Hepatic stellate cell (primary cell): ENCODE data around the gene FNDC3B.

ENCODE experiments used
- DNase-seq: peaks from one replicate; pipeline ENCODE4 v3.0.0; 2011; ENCODE audit warnings: low spot score

The FNDC3B gene

DNA sequence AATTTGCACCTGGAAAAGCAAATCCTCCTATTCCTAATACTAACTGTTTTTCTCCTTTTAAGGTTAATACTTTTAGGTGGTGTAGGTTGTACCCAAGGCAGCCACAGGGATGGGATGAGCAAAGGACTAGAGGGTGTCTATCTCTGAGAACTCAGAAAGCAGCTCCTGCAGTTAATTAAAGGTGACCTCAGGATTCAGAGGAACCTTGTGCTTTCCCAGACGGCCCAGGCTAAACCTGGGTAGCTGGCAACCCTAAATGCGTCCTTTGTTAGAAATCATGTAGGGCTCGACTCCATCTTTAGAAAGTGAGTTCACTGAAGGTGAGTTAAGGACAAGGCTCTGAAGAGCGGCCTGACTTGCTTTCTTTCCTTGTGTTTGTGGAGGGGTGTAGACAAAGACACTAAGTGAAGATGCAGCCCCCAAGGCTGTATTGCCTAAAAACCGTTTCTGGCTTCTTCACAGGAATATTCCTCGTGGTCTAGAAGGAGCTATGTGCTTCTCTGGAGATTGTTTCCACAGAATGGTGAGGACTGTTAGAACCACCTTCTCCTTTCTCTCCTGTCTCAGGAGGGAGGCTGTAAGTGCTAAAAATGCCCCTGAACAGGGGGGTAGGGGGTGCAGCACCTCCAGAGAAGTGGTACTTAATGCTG, 14.9 kb downstream of the FNDC3B start:
- no peak for DNase-seq

DNA sequence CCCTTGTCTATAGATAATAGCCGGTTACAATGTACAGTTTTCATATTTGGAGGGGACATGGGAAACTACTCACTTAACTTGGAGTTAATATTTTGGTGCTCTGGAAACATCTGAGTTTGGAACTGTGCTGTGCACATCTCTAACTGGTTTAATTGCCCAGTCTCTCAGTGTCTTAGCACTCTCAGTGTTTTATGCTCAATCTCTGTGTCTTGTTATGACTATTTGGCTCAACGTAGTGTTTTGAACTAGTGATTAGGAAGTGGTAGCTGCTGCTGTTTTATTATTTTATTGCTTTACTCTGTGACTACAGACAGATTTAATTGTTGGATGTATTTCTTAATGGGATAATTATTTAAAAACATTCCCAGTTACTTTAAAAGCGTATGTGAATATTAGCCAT, 17.0 kb downstream of the FNDC3B start:
- no peak for DNase-seq

DNA sequence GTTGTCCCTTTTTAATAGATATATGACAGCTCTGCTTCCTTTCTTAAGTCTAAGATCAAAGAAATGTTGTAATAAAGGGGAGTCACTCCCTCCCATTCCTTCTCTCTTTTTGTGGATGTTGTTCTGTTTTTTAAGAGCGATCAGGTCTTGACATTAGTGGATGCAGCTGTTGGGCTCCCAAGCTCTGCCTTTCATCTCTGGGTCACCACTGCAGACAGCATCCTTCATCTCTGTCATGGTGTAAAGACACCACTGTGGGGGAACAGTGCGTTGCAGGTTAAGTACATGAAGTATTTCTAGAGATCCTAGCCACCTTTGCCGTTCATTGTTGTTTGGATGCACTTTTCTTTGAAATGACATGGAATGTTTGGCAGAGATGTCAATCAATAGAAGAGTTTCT, 17.7 kb downstream of the FNDC3B start:
- DNase-seq = no peak

DNA sequence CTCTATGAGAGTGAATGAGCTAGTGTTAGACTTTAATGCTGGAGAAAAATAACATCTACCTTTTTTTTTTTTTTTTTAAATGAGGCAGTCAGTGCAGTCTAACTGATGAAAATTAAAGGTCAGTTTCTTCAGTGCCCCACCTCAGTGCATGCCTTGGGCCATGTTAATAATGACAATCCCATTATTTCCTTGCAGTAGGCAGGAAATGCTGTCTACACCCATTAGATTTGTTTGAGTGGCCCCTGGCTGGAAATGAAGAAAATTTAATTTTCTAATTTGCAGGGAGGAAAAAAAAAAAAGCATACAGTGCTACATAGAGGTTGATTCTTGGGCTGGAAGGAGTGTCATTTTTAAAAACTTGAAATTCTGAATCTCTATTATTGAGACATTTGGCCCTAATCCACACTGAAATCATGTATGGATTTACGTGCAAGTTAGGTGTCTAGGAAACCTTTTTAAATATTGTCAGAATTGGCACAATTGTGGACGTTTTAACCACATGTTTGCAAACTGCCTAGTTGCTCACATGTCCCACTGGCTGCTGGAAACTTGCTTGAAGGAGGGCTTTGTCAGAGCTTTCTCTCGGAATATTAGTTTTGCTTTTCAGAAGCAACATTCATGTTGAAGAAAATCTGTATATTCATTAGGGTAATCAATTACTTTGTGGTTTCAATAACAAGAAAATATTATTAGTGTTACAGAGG, 18.4 kb downstream of the FNDC3B start:
- no peak for DNase-seq

DNA sequence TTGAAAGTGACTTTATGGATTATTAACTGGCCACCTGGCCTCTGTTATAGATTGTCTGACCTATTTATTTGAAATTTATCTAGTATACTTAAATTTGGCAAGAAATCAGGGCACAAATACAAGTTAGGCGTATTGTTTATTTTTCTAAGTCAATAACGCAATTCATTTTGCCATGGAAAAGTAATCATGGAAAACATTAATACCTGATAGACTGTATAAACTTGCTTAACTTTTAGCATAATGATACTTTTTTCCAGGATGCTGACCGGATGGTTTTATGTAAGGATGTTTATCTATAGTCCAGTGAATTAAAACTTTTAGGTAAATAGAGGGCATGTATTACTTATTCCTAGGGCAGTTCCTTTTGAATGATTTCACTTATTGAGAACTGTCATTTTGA, 20.2 kb downstream of the FNDC3B start:
- DNase-seq = no peak

DNA sequence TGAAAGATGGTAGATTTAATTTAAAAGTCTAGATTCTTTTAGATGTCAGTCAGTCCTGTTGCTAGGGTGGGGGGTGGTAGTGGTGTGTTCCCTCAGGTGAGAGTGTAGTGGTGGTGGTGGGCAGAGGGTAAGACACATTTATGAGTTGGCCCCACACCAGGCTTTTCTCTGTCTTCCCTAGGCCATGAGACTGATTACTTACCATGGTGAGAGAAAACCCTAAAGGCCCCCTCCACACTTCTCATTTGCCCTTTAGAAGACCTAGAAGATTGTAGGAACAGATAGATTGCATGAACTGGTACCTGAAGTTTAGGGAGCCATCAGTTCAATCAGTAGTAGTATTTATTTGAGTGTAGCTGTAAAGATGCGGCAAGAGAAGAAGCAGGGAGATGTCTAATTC, 20.9 kb downstream of the FNDC3B start:
- no peak for DNase-seq

DNA sequence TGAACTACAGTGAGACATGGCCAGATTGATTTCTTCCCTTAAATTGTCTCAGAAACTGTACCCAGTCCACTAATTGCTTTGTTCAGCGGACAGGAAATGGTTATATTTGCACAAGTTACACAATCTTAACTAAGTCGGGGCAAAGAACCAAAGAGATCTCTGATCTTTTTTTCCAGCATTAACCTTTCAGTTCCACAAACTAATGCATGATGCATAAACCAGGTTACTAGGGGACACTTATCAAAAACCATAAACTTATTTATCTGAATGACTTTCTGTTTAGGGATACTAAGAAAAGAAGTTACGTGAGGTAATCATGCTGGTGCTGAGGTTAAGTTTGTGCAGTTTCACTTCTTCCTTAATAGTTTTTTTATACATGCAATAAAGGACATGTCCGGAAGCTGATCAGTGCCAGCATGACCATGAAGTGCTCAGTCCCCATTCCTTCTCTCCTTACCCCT, 22.4 kb downstream of the FNDC3B start:
- DNase-seq = no peak

DNA sequence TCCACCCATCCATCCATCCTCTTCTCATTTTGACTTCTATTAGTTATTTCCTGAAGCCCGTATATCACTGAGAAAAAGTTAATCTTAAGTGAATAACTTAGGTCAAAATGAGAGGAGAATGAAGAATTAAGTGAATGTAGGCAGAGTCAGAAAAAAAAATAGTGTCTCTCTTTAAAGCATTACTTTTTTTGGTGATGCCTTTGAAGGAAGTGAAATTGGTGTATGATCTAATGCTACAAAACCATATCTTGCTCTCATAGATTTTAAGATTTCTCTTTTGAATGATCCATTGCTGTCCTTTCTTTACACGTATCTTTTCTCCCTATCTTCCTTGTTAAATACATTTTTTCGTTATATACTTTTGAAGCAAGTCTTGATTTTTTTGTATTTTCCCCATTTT, 23.4 kb downstream of the FNDC3B start:
- DNase-seq = no peak

DNA sequence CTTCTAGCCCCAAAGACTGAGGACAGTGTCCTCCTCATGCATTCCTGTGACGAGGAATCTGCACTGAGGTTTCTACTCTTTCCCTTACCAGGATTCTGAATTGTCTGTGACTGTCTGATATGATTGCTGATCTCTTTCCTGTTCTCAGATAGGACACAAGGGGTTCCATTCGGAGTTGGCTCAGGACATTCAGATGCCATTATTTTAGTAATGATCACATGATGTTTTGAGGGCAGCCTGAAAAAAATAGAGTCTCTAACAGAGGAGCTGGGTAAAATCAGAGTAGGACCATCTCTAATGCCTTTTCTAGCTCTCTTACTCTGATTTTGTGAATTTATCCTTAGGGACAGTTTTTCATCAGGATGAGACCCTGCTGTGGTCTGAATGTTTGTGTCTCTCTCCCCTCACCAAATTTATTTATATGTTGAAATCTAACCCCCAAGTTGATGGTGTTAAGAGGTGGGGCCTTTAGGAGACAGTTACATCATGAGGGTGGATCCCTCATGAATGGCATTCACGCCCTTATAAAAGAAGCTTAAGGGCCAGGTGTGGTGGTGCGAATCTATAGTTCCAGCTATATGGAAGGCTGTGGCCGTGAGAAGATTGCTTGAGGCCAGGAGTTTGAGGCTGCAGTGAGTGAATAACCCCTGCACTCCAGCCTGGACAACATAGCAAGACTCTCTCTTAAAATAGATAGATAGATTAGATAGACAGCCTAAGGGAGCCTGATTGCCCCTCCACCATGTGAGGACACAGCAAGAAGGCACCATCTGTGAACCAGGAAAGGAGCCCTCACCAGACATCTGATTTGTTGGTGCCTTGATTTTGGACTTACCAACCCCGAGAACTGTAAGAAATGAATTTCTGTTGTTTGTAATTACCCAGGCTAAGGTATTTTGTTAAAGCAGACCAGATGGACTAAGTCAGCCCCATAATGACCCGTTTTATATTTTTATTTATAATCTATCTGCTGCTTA, 24.4 kb downstream of the FNDC3B start:
- no peak for DNase-seq

DNA sequence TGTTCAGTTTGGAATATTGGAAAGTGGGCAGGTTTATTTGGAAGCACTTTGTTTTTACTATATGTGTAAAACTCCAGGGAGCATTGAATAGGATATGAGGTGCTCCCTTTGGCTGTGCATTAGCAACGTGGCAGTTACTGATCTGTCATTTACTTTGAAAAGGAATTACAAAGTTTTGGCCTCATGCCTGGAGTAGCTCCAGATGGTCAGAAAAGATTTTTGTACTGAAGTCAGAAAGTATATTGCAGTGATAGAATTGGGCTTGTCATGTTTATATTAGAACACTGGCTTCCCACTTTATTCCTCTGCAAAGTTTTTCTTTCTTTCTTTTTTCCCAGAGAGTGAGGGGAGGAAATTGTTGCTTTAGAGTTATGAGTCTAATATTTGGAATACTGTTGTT, 26.1 kb downstream of the FNDC3B start:
- DNase-seq = peak; percentile 35

DNA sequence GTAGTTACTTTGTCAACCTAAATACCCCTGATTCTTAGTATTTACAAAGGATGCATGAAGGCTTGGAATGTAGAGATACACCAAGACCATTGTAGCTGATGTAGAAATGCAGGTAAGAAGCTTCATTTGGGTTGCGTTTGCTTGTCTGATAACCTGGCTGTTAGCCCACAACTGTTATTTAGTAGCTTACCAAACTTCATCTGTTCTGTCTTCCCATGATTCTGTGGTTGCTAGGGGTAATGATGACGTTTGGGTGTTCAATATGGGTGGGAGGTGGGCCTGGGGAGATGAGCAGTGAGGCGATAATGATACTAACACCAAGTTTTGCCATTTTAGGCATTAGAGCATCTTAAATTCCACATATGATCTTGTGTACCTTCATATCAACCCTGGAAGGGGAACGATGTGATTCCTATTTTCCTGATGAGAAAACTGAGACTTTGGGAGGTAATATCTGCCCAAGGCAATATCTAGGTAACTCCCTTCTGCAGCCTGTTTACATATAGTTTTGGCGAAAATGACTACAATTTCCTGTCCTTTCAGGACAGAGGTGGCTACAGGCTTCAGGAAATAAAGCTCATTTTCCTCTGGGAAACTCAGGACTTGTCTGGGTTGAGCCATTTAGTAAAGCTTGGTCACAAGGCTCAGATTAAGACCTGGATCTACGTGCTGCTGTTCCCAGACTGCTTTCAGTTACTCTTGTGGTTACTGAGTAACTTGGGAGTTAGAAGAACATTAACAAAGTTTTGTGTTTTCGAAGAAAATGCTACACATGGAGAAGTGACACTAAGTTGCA, 26.8 kb downstream of the FNDC3B start:
- no peak for DNase-seq

DNA sequence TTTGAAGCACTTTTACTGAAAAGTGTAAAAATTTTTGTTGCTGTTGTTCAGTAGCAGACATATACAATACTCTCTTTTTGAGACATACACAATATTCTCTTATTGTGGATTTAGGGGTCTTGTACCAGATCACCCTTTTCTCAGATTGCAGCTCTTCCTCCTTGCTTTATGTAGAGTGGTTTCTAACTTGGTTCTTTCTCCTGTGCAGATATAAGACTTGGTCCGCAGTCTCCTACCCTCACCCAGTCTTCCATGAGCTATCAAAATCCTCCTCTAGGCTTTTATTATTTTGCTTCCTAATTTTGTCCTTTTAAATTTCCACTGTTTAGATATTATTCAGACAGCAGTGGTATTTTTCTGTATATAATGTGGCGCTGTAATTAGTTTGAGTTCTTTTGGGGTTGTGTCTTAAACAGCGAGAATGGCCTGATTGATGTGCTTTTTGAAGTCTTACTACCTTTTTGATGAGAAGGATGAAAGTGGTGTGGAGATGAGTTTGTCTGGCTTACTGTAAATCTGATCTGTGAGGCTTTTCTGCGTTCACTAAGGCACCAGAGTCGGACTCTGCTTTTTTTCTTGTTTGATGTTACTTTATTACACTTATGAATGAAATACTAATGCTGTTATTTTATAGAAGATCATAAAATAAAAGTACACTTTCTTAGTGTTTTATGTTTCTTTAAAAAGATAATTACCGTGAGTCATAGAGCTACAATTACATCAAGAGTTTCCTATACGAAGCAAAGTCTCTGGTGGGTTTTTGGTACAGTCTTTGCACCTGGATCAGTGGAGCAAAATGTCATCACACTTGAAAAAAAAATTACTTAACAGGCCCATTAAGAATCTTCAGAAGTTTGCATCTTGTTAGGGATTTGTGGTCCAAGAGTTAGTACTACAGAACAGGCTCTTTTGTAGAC, 27.8 kb downstream of the FNDC3B start:
- DNase-seq = no peak

DNA sequence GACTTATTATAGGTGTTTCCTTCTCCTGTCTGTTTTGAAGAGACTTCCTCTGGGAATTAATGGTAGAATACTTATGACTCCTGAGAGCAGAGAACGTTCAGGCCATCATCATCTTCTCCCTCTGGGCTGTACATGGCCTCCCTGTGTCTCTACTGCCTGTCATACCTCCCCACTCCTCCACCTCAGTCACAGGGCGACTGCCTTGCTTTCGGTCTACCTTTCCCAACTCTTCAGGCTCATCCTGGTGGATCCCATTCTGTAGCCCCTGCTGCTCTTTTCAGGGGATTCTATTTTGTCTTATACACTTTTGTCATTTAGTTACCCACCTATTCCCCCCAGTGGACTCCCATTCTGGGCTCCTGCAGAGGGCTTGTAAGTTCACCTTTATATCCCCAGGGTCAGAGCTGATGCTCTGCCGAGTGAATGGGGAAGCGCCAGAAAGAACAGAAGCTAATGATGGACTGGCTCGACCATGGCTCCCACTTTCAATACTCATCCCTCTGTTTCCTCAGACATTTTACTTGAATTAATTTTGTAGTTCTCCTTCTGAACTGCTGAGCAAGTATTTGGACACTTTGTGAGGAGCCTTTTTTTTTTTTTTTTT, 28.6 kb downstream of the FNDC3B start:
- no peak for DNase-seq

DNA sequence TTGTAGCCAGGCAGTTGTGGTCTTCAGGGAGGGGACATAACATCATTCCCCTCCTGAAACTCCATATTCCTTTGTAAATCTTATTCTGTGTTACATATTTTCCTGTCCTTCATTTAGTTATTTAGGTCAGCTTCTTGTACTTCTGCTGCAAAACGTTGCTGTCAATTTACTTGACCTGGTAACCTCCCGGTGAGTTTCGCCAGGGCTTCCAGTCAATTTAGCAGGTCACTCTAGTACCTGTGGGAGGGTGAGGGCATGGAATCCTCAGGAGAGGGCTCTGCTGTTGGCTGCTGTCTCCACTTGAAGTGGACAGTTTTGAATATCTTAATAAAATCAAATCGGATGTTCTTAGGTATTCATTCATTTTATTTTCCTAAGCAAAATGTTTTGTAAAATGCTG, 29.6 kb downstream of the FNDC3B start:
- no peak for DNase-seq

DNA sequence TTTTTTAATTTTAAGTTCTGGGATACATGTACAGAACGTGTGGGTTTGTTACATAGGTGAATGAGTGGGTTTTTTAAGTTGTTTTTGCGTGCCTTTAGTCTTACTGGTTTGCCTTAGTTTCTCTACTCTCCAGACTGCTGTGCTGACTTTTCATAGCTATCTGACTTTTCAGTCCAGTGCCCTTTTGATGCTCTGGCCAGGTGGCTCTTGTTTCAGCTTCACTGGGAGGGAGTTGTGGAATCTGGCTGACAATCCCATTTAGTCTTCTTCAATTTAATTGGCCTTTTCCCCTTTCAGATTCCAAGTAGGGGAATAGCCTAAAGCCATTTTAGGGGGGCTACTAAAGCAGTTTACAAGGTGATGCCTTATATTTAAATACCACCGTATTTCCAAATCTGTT, 30.1 kb downstream of the FNDC3B start:
- DNase-seq = no peak

DNA sequence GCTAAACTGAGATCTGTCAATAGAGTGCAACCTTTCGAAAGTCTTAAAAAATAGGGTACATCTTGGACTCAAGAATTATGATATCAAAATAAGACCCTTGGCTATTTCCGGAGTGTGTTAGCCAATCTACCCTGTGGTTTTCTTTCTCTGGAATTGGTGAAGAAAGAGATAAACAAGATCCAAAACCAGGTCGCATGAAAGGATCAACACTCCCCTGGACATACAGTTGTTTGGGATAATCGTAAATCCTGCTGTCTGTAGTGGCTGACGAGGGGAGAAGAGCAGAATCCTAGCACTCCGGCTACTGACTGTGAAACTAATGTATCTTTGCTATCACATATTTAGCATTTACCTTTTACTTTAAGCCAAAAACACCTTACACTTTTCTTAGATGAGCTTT, 30.9 kb downstream of the FNDC3B start:
- no peak for DNase-seq

DNA sequence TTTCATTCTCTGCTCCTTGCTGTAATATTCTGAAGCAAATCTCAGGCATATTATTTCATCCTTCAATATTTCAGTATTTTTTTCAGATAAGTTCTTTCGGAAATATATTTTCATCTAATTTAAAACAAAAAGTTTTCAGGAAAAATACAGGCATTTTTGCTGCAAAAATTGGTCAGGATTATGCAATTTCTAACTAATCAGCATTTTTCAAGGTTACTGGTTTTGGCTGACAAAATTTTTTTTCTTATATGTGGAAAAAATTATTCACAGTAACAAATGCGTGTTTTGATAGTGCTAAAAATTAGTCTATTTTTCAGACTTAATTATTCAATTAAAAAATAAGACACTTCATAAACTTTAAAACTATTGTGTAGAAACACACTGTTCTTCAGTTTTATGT, 31.4 kb downstream of the FNDC3B start:
- no peak for DNase-seq

DNA sequence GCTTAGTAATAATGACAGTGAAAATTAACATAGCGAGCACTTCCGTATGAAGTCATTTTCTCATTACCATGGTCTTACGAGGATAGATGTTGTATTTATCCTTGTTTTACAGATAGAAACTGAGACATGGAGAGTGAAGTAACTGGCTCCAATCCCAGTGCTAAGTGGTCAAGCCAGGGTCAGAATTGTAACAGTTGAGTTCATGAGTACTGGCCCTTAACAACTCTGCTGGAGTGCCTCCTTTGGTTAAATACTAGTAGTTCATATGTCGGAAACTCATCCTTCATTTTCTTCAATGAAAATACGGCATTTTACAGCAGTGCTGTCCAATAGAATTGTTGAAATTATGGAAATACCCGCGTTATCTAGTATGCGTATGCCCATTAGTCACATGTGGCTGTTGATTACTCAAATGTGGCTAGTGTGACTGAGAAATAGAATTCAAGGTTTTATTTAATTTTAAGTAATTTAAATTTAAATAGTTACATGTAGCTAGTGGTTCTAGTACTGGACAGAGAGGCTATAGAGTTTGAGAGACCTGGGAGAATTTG, 32.5 kb downstream of the FNDC3B start:
- no peak for DNase-seq

DNA sequence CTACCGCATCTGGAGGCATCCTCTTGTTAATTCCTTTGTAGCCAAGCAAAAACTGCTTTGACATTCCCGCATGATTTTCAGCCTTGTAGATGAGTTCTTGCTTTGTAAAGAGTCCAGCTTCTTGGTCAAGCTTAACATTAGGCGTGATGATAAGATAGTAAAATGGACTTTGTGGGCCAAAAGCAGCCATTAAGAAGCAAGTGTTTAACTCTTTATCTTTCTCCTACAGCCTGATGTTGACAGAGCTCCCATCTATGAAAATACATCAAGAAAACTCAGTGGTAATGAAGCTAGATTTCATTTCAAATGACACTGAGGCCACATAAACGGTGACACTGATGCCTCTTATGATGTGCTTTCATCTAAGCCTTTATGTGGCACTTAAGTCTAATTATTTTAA, 33.2 kb downstream of the FNDC3B start:
- no peak for DNase-seq

DNA sequence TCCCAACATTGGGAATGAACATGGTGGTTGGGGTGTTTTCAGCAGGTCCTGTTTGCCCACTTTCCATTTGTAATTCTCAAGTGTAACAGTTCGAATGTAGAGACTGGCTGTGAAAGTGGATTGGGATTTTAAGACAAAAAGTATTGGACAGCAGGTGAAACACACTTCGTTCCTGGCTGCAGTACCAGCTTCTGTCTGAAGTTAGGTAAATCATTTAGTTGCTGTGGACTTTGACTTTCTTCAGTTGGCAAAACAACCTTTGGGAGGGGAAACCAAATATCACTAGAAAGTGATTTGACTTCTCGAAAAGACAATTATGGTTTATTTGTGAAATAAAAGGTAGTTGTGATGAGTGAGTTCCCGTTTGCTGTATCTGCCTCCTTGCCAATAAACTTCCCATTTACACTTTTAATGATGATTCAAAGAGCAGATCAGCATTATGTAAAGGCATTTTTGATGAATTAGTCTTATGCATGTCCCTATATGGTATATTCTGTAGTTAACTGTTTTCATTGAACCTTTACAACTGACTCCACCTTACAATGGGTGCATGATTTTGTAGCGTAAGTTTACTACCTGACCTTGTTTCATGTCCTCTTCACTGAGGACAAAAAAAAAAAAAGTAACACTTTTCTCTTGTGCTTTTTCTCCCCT, 34.0 kb downstream of the FNDC3B start:
- no peak for DNase-seq
